RWPE1 (cell line): ENCODE measurements around the gene KIF18A.
"Not testable (repeated sequence)": the region's sequence is repeated elsewhere in the genome, so short reads cannot be mapped to it uniquely, and the experiment has no call there.

ENCODE experiments used
- CTCF ChIA-PET: fragments of 350-600 bp; sonication (Branson Sonifier 250); formaldehyde crosslinking; extraction: SDS; loops from one replicate; lab custom pipeline; 2021; lab: Yijun Ruan, JAX
- POLR2A ChIA-PET: fragments of 400-600 bp; formaldehyde crosslinking; extraction: SDS; loops from one replicate; lab custom pipeline; 2020; ENCODE audit warnings: antibody characterized with exemption; ENCODE audit not compliant: low non-redundant PET; lab: Yijun Ruan, JAX
- DNase-seq: peaks from one replicate; pipeline ENCODE4 v3.0.0; 2012; ENCODE audit warnings: low spot score
- H3K27ac ChIP-seq: fragments of 450-650 bp; 2 replicates; pipeline ENCODE4 v1.5.1; 2017
- CTCF ChIP-seq: fragments of 450-650 bp; conservative IDR thresholded peaks from 2 replicates; pipeline ENCODE4 v1.5.1; 2017; ENCODE audit warnings: low read depth, mild to moderate bottlenecking

Gene KIF18A

GRCh38 chr11:28104425-28104824 lies 3.5 kb downstream of the KIF18A start:
- POLR2A ChIA-PET, result no interaction called here
- CTCF ChIA-PET, result no interaction called here
- TF ChIP-seq CTCF, result no peak
- DNase-seq, result no peak
- H3K27ac ChIP-seq, result no peak overlapping the region

GRCh38 chr11:28102300-28102699 lies 5.7 kb downstream of the KIF18A start:
- CTCF ChIA-PET, result interaction anchor here (0.5 kb wide), 1 partner anchor 399 kb away, joined by 4 read pairs; no protein-coding TSS in a partner anchor
- H3K27ac ChIP-seq, DNase-seq, POLR2A ChIA-PET: not testable (repeated sequence)

GRCh38 chr11:28100665-28101064 lies 7.3 kb downstream of the KIF18A start:
- TF ChIP-seq CTCF, result no peak
- no peak overlapping the region for H3K27ac ChIP-seq
- ChIA-PET POLR2A (no interaction called here), CTCF (no interaction called here)
- no peak for DNase-seq

DNA sequence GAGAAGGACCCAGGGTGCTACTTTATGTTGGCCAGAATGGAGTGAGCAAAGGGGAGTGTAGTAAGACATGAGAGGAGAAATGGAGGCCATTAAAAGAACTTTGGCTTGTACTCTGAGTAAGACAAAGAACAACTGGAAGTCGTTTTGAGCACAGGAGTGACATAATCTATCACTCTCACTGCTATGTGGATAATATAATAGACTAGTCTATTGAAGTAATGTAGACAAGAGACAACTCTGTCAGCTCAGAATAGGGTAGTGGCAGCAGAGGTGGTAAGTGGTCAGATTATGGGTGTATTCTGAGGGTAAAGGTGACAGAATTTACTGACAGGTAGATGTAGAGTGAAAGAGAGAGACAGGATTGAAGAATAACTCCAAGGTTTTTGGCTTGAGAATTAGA lies 8.2 kb downstream of the KIF18A start:
- ChIA-PET CTCF (no interaction called here), POLR2A (no interaction called here)
- no peak overlapping the region for H3K27ac ChIP-seq
- no peak for DNase-seq
- TF ChIP-seq CTCF, result no peak

GRCh38 chr11:28098257-28098656 lies 9.7 kb downstream of the KIF18A start:
- CTCF ChIA-PET, result no interaction called here
- H3K27ac ChIP-seq, result no peak overlapping the region
- POLR2A ChIA-PET, result no interaction called here
- no peak for TF ChIP-seq CTCF
- DNase-seq, result no peak

GRCh38 chr11:28092786-28093185 lies 15.2 kb downstream of the KIF18A start:
- H3K27ac ChIP-seq, result no peak overlapping the region
- POLR2A ChIA-PET, result interaction anchor here (0.5 kb wide), 1 partner anchor 125 kb away, joined by 3 read pairs; no protein-coding TSS in a partner anchor
- DNase-seq, result no peak
- CTCF ChIA-PET, result no interaction called here
- no peak for TF ChIP-seq CTCF

DNA sequence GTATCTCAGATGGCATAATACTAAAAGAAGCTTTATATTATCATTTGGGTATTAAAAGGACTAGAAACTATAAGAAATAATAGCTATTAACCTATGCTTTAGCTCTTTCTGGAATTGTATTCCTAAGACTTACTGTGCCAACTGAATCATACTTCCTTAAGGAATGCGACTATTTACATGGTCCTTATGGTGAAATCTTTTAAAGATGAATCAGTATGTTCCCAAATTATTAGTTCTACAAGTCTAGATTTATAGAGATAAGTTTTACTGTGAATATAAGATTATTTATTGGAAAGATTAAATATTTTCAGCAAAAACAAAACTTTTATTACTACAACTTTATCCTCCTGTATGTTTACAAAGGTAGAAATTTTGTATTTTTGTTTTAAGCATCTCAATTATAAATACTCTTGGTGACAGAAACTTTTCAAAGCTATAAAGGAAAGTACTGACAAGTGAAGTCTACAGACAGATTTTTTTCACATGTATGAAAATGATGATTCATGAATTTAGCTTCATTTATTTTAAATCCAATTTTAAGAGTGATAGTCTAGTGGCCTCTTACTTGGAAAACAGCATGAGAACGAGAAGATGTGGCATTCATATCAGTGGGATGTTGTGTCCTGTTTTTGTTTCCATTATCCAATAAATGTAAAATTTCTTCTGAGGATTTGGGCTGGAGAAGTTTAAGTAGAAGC lies 17.8 kb downstream of the KIF18A start:
- POLR2A ChIA-PET, result no interaction called here
- CTCF ChIA-PET, result interaction anchor here (0.7 kb wide), 1 partner anchor 589 kb away, joined by 3 read pairs; no protein-coding TSS in a partner anchor
- no peak for DNase-seq
- H3K27ac ChIP-seq, result no peak overlapping the region
- no peak for TF ChIP-seq CTCF
